KBM-7 (cell line): ENCODE data around the gene P2RY2.
"Not testable (repeated sequence)": the region's sequence is repeated elsewhere in the genome, so short reads cannot be mapped to it uniquely, and the experiment has no call there.

Experiments used
- DNase-seq: peaks from one replicate; pipeline ENCODE4 v3.0.0-alpha.2; 2015
- in situ Hi-C: fragments of 300-500 bp; cut with MboI; formaldehyde crosslinking; loops from 2 replicates; pipeline ENCODE4 v1.14.3; 2020; ENCODE audit warnings: low sequenced_read_pairs, low pct_unique_long_range_greater_than_20kb, mixed read lengths

The P2RY2 gene

DNA sequence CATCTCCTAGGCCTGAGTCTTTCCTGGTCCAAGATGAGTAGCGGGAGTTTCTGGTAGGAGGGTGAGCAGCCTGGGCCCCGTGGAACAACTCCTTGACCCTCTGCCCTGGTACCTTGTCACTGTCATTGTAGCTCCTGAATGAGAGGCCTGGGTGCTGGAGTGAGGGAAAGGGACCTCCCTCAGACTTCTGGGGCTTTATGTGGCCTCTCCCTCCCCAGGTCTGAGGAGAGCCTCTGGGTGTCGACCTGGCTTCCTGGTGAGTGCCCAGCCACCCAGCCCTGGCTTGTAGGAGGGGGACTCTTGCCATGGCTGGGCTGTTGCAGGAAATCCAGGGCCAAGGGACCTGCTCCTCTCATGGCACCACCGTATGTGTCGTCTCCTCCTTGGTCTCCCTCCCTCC lies 3.9 kb downstream of the P2RY2 start:
- DNase-seq = no peak
- in situ Hi-C loops = no loop called here

DNA sequence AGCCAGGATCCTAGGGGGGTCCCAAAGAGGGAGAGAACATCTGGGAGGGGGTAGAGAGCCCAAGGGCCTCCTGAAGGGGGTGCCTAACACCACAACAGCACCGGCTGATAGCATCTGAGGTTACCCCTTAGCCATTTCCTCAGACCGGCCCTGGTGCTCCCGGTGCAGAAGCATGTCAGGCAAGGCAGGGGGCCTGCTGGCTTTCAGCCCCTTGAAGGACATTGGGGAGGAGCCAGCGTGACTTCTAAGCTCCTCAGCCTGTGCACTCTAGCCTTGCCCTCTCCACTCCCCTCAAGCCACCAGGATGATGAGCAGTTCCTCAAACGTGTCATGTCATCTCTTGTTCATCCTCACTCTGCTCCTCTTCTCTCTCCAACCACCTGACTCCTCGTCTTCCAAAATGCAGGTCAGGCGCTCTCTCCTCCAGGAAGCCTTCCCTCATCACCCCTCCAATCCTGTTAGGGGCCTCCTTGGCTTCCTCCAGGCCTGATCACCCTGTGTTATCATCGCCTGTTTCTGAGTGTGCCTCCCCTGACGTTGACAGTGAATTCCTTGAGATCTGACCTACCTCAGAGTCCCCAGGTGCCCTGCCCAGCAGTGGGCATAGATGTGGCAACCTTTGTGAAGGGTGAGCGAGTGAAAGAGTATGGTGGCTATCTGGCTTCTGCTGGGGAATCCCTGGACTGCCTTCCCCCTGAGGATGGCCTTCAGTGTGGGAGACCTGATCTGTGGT lies 6.1 kb downstream of the P2RY2 start:
- in situ Hi-C loops = no loop called here
- peak; percentile 27 for DNase-seq

DNA sequence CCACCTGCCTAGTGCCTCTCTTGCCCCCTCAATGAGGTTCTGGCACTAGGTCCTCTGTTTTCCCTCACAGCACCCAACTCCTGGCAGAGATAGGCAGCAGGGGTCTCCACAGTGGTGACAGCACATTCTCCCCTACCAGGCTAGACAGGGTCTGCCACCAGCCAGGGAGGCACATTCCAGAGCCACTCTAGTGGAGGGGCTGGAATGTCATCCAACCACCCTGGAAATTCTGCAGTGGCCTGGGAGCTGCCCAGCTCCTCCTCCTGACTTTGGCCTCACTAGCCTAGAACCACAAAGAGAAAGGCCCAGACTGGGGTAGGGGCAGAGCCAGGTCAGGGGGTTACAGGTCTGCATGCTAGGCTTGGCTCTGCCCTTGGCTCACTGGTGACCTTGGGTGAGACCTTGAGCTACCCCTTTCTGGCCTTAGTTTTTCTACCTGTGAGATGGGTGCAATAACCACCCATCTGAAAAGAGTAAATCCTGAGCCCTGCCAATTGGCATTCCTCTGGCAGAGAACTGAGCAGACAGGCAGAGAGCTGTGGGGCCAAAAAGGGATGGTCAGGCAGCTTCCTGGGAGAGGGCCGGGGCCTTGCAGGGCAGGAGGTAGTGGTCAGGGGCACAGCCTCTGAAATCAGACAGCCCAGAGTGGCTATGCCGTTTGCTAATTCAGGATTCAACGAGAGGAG lies 7.1 kb downstream of the P2RY2 start:
- in situ Hi-C loops = no loop called here

DNA sequence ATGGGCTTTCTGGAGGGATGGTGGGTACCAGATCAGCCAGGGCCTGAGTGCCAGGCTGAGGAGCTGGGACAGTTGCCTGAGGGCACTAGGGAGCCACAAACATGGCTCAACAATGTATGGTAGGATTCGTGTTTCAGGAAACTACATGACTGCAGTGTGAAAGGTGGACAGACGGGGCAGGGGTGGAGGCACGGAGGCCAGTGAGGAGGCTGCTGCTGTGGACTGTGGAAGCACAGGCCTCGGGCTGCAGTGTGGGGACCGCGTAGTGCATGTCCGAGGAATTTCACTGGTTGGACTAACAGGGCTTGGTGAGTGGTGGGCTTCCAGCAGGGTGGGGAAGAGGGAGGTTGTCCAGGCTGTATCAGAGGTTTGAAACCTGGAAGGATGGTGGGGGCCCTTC lies 7.8 kb downstream of the P2RY2 start:
- in situ Hi-C loops = no loop called here
- no peak for DNase-seq

More for the DNA sequence above, 7.1 kb downstream of the P2RY2 start:
- no peak for DNase-seq

DNA sequence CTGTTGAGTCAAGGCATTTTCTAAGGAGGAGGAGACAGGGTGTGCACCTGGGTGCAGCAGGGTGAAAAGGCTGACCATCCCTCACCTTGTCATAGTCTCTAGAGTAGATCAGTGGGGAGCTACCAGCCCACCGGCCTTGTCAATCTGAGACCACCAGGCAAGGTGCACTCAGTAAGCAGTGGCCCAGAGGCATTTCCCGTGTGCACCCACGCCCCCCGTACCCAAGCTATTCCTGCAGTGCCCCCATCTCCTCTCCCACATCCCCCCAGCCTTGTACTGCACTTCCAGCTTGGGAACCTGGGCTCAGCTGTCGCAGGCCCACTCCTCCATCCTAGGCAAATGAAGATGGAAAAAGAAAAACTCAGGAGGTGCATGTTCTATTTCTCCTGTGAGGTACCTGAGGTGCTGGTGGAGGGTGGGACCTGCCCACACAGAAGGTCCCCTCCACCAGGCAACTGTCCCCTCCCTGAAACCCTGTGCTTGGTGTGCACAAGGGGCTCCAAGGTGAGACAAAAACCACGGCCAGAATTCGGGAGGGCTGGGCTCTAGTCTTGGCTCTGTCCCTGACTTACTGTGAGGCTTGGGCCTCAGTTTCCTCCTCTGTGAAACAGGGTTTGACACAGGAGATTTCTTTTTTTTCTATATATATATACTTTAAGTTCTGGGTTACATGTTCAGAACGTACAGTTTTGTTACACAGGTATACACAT lies 8.4 kb downstream of the P2RY2 start:
- in situ Hi-C loops = no loop called here
- no peak for DNase-seq

DNA sequence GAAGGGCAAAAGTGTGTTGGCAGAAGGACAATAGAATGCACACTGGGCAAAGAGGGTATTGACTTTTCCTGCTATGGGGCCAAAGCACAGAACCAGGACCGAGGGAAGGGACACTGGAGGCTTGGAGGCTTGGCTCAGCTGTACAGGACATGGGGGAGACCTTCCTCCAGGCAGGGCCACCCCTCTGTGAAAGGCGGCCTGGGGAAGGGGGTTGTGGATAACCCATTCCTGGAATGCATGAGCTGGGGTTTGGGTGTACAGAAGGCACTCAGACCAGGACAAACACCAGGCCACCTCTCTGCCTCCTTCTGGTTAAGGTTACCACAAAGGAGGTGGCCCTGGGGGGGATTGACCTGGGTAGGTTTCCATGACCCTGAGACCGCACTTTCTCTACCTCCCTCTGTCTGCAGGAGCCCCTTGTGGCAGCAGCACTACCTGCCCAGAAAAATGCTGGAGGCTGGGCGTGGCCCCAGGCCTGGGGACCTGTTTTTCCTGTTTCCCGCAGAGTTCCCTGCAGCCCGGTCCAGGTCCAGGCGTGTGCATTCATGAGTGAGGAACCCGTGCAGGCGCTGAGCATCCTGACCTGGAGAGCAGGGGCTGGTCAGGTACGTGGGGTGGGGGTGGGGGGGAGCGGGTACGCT lies 9.6 kb downstream of the P2RY2 start:
- no peak for DNase-seq
- in situ Hi-C loops = no loop called here

DNA sequence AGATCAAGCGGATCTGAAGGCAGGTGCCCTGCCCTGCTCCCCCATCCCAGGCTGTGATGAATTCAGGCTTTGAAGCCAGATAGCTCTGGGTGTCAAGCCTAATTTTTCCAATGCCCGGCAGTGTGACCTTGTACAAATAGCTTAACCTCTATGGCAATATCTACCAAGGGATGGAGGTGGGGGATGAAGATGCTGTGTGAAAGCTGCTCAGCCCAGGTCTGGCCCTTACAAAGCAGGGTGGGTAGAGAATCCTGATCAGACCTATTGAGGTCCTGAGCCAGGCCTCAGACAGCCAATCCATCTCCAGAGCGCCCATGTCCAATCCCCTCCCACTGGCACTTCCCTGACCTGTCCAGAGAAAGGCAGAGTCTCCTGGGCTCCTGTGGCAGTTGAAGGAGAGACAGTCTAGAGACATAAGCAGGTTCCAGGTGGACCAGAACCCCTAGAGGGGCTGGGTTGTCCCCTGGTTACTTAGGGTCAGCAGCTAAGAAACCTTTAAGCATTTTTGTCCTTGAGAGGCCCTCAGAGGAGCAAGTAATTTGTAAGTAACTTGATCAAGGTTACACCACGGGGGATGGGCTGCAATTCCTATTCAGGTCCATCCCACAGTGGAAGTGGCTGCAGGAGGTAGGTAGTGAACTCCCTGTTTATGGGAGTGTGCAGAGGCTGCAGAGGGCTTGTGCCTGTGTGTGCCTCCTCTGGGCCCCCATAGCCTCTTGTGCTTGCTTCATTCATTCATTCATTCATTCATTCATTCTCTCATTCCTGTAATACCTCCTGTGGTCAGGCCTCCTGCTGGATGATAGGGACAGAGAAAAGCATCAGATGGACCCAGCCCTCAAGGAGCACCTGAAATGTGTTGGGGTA lies 10.4 kb downstream of the P2RY2 start:
- in situ Hi-C loops = no loop called here
- no peak for DNase-seq

DNA sequence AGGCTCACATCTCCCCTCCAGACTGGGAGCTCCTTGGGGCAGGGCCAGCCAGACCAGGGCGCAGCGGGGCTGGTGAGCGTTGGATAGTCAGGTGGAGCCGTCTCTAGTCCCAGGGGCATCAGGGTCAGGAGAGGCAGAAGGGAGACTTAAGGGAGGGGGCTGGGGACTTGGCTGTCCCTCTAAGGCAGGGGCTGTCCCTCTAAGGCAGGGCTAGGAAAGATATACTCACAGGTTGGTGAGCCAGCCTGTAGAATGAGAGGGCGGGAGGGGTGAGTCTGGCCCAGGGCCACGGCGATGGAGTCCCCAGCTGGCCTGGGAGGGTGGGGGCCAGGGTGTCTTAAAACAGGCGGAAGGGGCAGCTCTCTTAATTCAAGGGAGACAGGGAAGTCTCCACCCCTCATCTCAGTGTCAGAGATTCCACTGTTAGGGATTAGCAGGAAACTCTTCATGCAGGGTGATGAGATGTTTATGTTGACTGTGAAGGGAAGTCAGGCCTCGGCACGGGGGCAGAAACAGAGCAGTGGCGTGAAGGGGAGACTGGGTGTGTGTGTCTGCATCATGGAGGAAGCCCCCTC lies 11.3 kb downstream of the P2RY2 start:
- in situ Hi-C loops = no loop called here
- no peak for DNase-seq

DNA sequence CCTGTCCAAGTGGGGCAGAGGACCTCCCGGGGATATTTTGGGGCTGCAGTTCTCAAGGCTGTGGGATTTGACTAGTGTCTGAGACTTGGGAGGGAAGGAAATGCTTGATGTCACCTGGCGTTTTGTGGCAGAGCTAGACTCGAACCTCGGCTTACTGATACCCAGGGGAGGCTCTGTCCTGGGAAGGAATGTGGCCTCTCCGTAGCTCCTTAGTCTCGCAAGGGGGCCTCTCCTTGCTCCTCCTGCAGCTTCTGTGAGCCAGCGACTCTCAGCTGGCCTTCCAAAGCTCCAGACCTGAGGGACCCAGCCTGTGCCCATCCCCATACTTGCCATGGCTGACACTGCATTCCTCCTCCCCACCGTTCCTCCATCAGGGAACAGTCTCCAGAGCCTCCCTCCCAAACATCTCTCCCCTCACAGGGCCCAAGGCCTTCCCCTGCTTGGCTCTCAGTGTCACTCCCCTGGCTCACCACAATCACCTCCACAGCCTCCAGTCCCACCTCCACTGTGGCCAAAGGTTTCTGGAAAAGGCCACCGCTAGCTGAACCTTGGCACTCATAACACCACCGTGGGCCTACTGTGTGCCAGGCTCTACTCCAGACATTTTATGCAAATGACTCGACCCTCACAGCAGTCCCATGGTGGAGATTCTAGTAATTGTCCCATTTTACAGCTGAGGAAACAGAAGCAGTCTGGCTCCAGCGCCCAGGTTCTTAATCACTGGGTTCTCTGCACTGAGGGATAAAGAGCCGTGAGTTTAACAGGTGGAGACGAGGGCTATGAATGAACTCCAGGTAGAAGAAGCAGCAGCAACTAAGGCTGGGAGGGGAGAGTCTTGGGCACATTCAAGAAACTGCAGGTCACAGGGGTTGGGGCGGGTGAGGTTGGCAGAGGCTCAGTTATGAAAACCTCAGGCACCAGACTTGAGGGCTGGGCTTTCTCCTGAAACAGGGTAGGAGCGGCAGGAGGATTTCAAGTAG lies 12.1 kb downstream of the P2RY2 start:
- no peak for DNase-seq
- in situ Hi-C loops = no loop called here

DNA sequence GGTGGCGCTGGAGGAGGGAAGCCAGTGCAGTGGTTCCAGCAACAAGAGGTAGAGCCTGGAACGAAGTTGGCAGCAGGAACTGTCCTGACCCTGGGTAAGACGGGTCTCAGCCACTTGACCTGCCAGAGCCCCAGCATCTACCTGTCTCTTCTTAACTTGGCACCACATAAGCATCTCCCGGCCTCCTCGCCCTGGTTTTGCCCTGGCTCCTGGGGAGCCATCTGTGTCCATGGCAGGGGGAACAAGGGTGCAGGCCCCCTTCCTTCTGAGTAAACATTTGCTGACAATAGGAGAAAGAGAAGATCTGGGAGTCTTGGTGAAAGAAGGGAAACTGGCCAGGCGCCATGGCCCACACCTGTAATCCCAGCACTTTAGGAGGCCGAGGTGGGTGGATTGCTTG lies 12.8 kb downstream of the P2RY2 start:
- no peak for DNase-seq
- in situ Hi-C loops = no loop called here

DNA sequence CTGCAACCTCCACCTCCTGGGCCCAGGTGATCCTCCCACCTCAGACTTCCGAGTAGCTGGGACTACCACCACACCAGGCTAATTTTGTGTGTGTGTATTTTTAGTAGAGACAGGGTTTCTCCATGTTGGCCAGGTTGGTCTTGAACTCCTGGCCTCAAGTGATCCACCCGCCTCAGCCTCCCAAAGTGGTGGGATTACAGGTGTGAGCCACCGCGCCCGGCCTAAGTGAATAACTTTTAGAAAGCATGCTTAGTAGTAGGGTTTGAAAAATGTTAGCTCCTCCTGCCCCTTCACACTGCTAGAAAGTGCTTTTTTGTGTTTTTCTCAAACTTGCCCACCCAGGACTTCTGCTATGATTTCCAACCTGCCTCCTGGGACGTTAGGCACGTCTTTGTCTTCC lies 14.4 kb downstream of the P2RY2 start:
- in situ Hi-C loops = not testable (repeated sequence)

DNA sequence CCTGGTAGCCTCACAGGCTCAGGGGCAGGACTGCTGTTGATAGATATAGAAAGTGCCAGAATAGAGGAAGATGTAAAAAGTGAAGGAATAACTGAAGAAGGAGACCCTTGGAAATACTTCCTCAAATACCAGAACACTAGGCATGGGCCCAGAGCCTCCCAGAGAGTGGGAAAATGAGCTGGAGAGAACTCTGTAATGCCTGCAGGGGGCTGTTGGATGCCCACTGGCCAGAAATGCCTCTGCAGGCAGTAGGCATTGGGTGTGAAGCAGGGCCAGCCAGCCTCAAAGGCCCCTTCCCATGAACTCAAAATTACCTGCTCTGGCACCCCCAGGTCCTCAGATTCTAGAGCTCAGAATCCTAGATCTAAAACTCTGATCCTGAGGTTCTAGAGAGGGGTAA lies 15.1 kb downstream of the P2RY2 start:
- in situ Hi-C loops = no loop called here
- DNase-seq = no peak

More for the DNA sequence above, 14.4 kb downstream of the P2RY2 start:
- DNase-seq = not testable (repeated sequence)

DNA sequence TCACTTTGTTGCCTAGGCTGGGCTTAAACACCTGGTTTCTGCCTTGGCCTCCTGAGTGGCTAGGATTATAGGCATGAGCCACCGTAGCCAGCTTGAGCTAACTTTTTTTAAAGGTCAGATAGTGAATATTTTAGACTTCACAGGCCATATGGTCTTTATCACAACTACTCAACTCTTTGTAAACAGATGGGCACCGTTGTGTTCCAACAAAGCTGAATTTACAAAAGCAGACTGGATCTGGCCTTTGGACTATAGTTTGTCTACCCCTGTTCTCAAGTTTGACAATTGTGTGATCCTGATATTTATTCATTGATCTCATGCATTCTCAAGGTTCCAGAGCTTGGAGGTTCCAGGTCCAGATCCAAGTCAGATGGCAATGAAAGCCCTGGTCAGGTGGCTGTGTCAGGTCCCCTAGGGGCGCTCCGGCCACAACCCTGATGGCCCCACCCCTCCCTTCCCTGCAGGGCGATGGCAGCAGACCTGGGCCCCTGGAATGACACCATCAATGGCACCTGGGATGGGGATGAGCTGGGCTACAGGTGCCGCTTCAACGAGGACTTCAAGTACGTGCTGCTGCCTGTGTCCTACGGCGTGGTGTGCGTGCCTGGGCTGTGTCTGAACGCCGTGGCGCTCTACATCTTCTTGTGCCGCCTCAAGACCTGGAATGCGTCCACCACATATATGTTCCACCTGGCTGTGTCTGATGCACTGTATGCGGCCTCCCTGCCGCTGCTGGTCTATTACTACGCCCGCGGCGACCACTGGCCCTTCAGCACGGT lies 15.8 kb downstream of the P2RY2 start:
- in situ Hi-C loops = no loop called here
- DNase-seq = no peak

DNA sequence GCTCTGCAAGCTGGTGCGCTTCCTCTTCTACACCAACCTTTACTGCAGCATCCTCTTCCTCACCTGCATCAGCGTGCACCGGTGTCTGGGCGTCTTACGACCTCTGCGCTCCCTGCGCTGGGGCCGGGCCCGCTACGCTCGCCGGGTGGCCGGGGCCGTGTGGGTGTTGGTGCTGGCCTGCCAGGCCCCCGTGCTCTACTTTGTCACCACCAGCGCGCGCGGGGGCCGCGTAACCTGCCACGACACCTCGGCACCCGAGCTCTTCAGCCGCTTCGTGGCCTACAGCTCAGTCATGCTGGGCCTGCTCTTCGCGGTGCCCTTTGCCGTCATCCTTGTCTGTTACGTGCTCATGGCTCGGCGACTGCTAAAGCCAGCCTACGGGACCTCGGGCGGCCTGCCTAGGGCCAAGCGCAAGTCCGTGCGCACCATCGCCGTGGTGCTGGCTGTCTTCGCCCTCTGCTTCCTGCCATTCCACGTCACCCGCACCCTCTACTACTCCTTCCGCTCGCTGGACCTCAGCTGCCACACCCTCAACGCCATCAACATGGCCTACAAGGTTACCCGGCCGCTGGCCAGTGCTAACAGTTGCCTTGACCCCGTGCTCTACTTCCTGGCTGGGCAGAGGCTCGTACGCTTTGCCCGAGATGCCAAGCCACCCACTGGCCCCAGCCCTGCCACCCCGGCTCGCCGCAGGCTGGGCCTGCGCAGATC lies 16.5 kb downstream of the P2RY2 start:
- no peak for DNase-seq
- in situ Hi-C loops = no loop called here

DNA sequence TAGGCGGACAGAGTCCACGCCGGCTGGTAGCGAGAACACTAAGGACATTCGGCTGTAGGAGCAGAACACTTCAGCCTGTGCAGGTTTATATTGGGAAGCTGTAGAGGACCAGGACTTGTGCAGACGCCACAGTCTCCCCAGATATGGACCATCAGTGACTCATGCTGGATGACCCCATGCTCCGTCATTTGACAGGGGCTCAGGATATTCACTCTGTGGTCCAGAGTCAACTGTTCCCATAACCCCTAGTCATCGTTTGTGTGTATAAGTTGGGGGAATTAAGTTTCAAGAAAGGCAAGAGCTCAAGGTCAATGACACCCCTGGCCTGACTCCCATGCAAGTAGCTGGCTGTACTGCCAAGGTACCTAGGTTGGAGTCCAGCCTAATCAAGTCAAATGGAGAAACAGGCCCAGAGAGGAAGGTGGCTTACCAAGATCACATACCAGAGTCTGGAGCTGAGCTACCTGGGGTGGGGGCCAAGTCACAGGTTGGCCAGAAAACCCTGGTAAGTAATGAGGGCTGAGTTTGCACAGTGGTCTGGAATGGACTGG lies 17.2 kb downstream of the P2RY2 start:
- DNase-seq = no peak
- in situ Hi-C loops = no loop called here

DNA sequence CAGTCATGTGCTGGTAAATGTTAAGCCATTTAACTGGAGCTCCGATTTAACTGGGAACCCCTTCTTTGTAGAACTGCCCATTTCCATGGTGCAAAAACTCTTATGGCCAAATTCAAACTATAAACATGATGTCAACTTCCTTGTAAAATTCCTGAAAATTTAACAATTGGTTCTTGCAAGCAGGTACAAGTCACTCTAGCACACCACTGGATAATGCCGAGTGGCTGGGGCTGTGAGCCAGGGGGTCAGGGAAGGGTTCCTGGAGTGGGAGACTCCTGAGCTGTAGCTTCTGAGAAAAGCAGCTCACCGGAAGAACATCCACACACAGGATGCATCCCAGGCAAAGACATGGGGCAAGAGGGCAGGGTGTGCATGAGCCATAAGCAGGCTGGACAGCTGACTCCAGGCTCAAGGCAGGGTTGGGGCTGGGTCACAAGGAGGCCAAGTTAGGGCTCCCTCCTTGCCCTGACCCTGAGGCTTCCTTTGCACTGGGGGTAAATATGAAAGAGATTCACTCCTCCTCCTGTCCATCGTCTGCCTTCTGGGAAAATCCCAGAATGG lies 18.2 kb downstream of the P2RY2 start:
- no peak for DNase-seq
- in situ Hi-C loops = no loop called here
